Keratinocyte (primary cell): ENCODE data around the gene LILRB1. TPM values are rescaled to one million over a fixed set of nuclear protein-coding genes. Genes with fewer than 3 reads are reported as not detected.

Experiments
- DNase-seq: peaks from one replicate; pipeline ENCODE4 v3.0.0-alpha.2; 2011; ENCODE audit warnings: low read depth, missing footprints, low spot score
- FAIRE-seq: peaks from 2 replicates; lab custom pipeline; 2011; peaks lifted over from hg19 to GRCh38; lab: Jason Lieb, UNC
- H2AFZ ChIP-seq: 2 replicates; pipeline ENCODE4 v1.6.0; 2012; ENCODE audit warnings: low read length, control low read depth, inconsistent platforms; ENCODE audit not compliant: control insufficient read depth
- H3K27ac ChIP-seq: 2 replicates; pipeline ENCODE4 v1.5.1; 2011; ENCODE audit warnings: low read length; ENCODE audit not compliant: control insufficient read depth, insufficient read depth
- H3K27me3 ChIP-seq: 3 replicates; pipeline ENCODE4 v1.6.0; 2011; ENCODE audit warnings: low read length; ENCODE audit not compliant: control insufficient read depth, insufficient read depth; ENCODE audit errors: extremely low read depth
- H3K36me3 ChIP-seq, 2 experiments: 2 replicates in 1 of 2; 3 replicates in 1 of 2; pipeline ENCODE4 v1.5.1; 2011; ENCODE audit warnings: low read length in 2 of 2, mild to moderate bottlenecking in 1 of 2; ENCODE audit not compliant: control insufficient read depth in 2 of 2, insufficient read depth in 2 of 2; ENCODE audit errors: extremely low read depth in 1 of 2
- H3K4me1 ChIP-seq: 3 replicates; pipeline ENCODE4 v1.5.1; 2011; ENCODE audit warnings: low read length; ENCODE audit not compliant: control insufficient read depth, insufficient read depth; ENCODE audit errors: extremely low read depth
- H3K4me2 ChIP-seq: 3 replicates; pipeline ENCODE4 v1.6.0; 2011; ENCODE audit warnings: low read depth, low read length; ENCODE audit not compliant: control insufficient read depth, insufficient read depth; ENCODE audit errors: extremely low read depth
- H3K4me3 ChIP-seq, 3 experiments: fragments of 200-600 bp in 1 of 3; sonication (generic) in 1 of 3; 2 replicates in 2 of 3; 3 replicates in 1 of 3; pipeline ENCODE4 v1.5.1; 2011 to 2016; ENCODE audit warnings: low read length in 3 of 3, mild to moderate bottlenecking in 3 of 3, control low read depth in 2 of 3, inconsistent platforms in 1 of 3, low read depth in 1 of 3, mixed read lengths in 1 of 3, mixed run types in 1 of 3, moderate library complexity in 1 of 3; ENCODE audit not compliant: control insufficient read depth in 2 of 3, insufficient read depth in 2 of 3; ENCODE audit errors: extremely low read depth in 1 of 3
- H3K79me2 ChIP-seq: 2 replicates; pipeline ENCODE4 v1.6.0; 2012; ENCODE audit warnings: low read length; ENCODE audit not compliant: control insufficient read depth, insufficient read depth
- H3K9ac ChIP-seq: 3 replicates; pipeline ENCODE4 v1.6.0; 2011; ENCODE audit warnings: low read length; ENCODE audit not compliant: control insufficient read depth, insufficient read depth; ENCODE audit errors: extremely low read depth
- H3K9me1 ChIP-seq: 3 replicates; pipeline ENCODE4 v1.6.0; 2011; ENCODE audit warnings: low read length; ENCODE audit not compliant: control insufficient read depth, insufficient read depth; ENCODE audit errors: extremely low read depth
- H3K9me3 ChIP-seq: 2 replicates; pipeline ENCODE4 v1.5.1; 2012; ENCODE audit warnings: low read depth, low read length; ENCODE audit not compliant: control insufficient read depth
- H4K20me1 ChIP-seq: 3 replicates; pipeline ENCODE4 v1.6.0; 2011; ENCODE audit warnings: low read length; ENCODE audit not compliant: control insufficient read depth, insufficient read depth; ENCODE audit errors: extremely low read depth
- EZH2 ChIP-seq: IDR thresholded peaks from one replicate; pipeline ENCODE4 v1.6.1; 2012; ENCODE audit warnings: inconsistent platforms, mild to moderate bottlenecking, low read length, moderate library complexity
- dilution Hi-C: fragments of 300-500 bp; cut with MboI; formaldehyde crosslinking; loops from one replicate; pipeline ENCODE4 v1.7.0; 2020; ENCODE audit warnings: low sequenced_read_pairs; ENCODE audit not compliant: extremely low pct_ligation_motif_present
- polyA plus RNA-seq, 5 experiments: library from polyadenylated mRNA; depleted of rRNA in 3 of 5; stranded (reverse) in 3 of 5; stranded (forward) in 1 of 5; unstranded in 1 of 5; fragments of >200 nt; gene quantifications; 1 replicate in 1 of 5; 2 replicates in 3 of 5; 3 replicates in 1 of 5; pipeline versions ENCODE4 v1.2.1 to v1.2.3, GENCODE V29; 2011 to 2012; ENCODE audit warnings: missing spikeins in 2 of 5, low read depth in 1 of 5, low replicate concordance in 1 of 5
- TF ChIP-seq, protein P1 (sequence below), 3 experiments: IDR thresholded peaks in 1 of 3; conservative IDR thresholded peaks in 1 of 3; optimal IDR thresholded peaks in 1 of 3; 2 replicates in 2 of 3; 3 replicates in 1 of 3; pipeline versions ENCODE3 to v1.5.1; 2011; ENCODE audit warnings: low read length in 3 of 3, mild to moderate bottlenecking in 3 of 3, moderate library complexity in 2 of 3, control low read depth in 1 of 3, inconsistent platforms in 1 of 3; ENCODE audit not compliant: insufficient read depth in 2 of 3; ENCODE audit errors: extremely low read depth in 1 of 3

Gene LILRB1
- polyA plus RNA-seq, 1 donor (not counting 4 experiments of a cell fraction or from before 2014, with no cell fraction given): not detected

DNA sequence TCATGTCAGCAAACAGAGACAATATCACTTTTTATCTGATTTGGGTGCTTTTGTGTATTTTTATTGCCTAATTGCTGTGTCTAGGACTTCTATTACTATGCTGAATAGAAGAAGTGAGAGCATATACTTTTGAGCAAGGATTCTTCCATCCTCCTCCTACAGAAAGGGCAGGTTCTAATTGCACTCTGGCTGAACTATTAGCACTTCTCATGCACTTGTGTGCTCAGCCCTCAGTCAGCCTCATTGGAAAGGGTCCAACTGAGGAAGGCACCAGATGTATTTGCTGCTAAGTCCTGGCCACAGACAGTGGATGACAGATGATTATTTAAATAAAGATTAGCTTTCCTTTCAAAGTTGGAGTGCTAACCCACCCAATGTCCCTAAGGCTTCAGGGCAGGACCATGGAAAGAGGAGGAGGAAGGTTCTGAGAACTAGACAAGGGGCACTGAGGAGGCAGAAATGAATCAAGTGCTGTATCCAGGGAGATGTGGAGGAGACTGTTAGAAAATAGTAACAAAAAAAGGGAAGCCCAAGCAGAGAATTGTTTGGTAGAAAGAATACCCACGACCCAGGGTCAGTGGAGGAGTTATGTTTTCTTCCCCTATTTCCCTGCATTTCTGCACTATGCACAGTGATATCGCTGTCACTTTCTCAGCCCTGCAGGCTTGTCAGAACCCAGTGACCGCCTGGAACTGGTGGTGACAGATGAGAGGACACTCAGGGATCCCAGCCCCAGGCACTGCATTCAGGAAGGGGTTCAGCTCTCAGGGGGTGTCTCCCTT, 40.5 kb downstream of the LILRB1 start:
- dilution Hi-C loops: no loop called here
- Histone ChIP-seq H3K27ac (no peak overlapping the region), H3K9ac (no peak overlapping the region), H4K20me1 (no peaks in the 10 kb centered on the region), H3K4me1 (no peaks in the 10 kb centered on the region), H3K27me3 (no peaks in the 10 kb centered on the region), H3K79me2 (no peaks in the 10 kb centered on the region), H3K36me3 (no peaks in the 10 kb centered on the region), H3K4me3 (no peak overlapping the region), H3K9me1 (no peaks in the 10 kb centered on the region), H2AFZ (no peak overlapping the region), H3K4me2 (no peak overlapping the region), H3K9me3 (no peaks in the 10 kb centered on the region)
- TF ChIP-seq, protein P1, sequence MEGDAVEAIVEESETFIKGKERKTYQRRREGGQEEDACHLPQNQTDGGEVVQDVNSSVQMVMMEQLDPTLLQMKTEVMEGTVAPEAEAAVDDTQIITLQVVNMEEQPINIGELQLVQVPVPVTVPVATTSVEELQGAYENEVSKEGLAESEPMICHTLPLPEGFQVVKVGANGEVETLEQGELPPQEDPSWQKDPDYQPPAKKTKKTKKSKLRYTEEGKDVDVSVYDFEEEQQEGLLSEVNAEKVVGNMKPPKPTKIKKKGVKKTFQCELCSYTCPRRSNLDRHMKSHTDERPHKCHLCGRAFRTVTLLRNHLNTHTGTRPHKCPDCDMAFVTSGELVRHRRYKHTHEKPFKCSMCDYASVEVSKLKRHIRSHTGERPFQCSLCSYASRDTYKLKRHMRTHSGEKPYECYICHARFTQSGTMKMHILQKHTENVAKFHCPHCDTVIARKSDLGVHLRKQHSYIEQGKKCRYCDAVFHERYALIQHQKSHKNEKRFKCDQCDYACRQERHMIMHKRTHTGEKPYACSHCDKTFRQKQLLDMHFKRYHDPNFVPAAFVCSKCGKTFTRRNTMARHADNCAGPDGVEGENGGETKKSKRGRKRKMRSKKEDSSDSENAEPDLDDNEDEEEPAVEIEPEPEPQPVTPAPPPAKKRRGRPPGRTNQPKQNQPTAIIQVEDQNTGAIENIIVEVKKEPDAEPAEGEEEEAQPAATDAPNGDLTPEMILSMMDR (optimal IDR thresholded peaks at IDR 0.05 in 1 of 3, IDR thresholded peaks at IDR 0.05 in 1 of 3, conservative IDR thresholded peaks at IDR 0.05 in 1 of 3; ENCODE audit: extremely low read depth in 1 of 3, insufficient read depth in 2 of 3, low read length in 3 of 3): no peak
- no peak for TF ChIP-seq EZH2
- FAIRE-seq (no peak), DNase-seq (no peak)

GRCh38 chr19:54673222-54673621, 42.9 kb downstream of the LILRB1 start:
- no peaks in the 10 kb centered on the region for H3K9me3 ChIP-seq
- no peaks in the 10 kb centered on the region for H3K79me2 ChIP-seq
- H3K4me1 ChIP-seq: no peaks in the 10 kb centered on the region
- no peak for DNase-seq
- no peak overlapping the region for H2AFZ ChIP-seq
- dilution Hi-C loops: no loop called here
- H3K27me3 ChIP-seq: no peaks in the 10 kb centered on the region
- no peak overlapping the region for H3K9ac ChIP-seq
- no peak overlapping the region for H3K27ac ChIP-seq
- no peak overlapping the region for H3K4me3 ChIP-seq
- TF ChIP-seq, protein P1 (optimal IDR thresholded peaks at IDR 0.05 in 1 of 3, IDR thresholded peaks at IDR 0.05 in 1 of 3, conservative IDR thresholded peaks at IDR 0.05 in 1 of 3; ENCODE audit: extremely low read depth in 1 of 3, insufficient read depth in 2 of 3, low read length in 3 of 3): no peak
- no peak for TF ChIP-seq EZH2
- no peaks in the 10 kb centered on the region for H3K36me3 ChIP-seq
- H4K20me1 ChIP-seq: no peaks in the 10 kb centered on the region
- no peaks in the 10 kb centered on the region for H3K9me1 ChIP-seq
- no peak for FAIRE-seq
- H3K4me2 ChIP-seq: no peak overlapping the region
